Measurements from ENCODE around the gene PLXNA2.

The PLXNA2 gene

DNA sequence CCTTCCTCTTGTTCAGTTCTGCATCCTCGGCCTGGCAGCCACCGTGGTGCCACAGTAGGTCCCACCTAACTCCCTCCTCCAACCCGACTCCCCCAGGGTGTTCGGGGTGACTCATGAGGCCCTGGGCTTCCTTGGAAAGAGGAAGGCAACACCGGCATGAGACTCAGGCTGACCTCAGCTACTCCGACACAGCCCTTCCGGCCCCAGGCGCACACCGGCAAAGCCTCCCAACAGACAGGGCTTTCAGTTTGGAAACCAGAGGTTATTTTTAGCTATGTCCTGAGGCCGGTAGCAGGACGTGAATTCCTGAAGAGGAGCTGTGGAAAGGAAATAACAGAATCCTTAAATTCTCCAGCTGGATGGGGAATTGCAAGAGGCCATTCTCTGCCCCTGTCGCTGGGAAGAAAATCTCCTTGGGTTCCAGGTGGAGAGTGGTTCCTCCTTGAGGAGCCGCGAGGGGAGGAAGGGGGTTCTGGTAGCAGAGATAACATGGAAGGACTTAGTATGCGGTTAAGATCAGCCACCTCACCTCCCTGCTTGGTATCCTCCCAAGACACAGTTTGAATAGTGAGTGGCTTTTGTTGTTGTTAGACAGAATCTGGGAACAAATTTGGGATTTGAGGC is 24.4 kb downstream of the PLXNA2 start:
- no peak for DNase-seq

DNA sequence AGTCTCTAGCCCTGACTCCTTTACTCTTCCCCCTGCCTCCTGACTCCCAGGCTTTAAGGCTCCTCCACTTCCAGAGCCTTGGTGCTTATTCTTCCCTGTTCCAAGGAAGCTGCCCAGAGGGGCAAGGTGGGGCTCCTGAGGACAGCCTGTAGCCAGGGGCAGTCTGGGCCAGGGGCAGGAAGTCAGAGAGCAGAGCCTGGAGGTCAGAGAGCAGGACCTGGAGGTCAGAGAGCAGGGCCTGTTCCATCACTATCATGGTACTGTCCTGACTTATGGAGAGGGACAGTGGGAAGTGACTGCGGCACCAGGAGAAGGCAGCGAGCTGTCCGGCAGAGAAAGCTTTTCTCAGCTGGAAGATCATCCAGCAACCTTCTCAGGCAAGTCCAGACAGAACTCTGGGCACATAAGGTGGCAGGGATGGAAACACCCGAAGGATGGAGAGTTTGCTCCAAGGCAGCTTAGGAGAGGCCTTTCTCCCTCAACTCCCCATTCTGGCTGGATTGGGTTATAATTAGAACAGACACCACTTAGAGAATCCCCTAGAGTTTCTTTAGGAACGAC is 25.0 kb downstream of the PLXNA2 start:
- DNase-seq, result no peak

DNA sequence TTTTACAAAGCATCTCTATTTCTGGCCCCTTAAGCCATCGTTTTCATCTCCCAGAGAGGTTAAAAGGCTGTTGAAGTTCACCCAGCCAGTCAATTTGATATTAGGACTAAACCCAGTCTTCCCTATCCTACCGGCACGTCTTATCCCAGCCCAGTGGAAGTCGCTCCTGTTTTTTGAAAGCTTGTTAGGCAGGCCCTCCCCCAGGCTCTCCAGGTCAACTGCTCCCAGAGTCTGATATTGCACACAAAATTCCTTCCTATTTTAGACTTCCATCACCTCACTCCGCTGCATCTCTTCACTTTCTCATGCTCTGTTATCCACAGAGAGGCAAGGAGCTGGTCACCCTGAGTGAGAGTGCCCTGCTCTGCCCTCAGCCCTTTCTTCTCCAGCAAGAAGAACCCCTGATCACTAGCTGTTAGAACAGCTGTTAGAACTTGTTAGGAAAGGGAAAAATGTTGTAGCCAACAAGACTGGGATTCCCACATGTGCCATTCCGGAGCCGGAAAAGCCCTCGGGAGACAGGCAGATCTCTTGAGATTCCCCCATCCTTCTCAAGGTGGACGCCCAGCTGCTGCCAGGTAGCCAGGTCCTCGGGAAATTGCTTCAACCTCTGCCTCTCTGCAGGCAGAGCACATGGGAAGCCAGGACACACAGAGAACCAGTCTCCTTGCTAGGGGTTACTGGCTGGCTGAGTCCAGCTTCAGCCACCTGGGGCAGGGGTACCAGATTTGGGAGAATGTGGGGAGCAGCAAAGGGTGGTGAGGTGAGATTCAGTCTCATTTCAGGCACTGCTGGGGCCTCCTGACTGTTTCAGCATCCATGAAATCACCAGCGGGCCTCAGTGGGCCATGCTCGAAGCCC is 25.7 kb downstream of the PLXNA2 start:
- DNase-seq, result no peak

DNA sequence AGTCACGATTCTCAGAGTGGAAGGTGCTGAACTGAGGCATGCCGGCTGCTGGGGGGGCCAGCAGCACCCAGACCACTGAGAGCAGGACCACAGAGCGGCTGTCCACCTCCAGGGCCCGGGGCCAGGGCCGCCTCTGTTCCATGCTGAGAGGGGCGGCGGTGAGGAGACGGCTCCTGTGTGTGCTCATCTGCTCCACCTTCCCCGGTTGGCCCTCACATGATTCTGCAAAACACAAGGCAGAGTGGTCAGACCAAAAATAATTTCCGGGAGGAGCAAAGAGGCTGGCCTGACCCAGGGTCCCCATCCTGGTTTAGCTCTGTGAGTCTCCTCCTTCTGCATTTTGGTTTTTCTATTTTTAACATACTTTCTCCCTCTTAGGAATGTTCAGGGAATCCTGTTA is 26.4 kb downstream of the PLXNA2 start:
- DNase-seq, result no peak

DNA sequence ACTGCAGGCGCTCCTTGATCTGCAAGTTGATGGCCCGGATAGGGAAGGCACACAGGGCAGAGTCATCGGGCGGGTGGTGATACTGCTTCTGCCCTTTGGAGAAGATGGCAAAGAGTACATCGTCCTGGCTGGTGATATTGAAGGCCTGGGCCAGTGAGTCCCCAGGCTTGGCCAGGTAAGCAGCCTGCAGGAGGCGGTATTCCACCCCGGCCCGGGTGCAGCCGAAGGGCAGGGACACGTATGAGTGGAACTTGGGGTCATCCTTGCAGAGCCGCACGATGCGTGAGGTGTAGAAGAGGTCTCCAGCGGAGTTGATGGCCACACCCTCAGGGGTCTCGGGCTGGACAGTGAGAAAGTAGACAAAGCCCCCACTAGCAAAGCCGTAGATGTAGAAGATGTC is 27.4 kb downstream of the PLXNA2 start:
- no peak for DNase-seq

DNA sequence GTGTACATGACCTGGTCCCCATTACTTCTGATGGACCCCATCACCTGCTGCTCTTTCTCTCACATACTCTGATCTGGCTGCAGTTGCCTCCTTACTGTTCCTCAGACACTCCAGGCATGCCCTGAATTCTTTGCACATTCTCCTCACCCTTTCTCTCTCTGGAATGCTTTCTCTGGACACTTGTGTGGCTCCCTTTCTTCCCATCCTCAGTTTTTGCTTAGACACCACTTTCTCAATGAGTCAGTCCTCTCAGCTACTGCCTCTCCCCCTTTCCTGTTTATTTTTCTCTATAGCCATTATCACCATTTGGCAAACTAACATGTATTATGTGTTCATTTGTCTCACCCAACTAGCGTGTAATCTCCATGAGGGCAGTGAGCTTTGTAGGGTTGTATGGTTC is 28.1 kb downstream of the PLXNA2 start:
- no peak for DNase-seq

DNA sequence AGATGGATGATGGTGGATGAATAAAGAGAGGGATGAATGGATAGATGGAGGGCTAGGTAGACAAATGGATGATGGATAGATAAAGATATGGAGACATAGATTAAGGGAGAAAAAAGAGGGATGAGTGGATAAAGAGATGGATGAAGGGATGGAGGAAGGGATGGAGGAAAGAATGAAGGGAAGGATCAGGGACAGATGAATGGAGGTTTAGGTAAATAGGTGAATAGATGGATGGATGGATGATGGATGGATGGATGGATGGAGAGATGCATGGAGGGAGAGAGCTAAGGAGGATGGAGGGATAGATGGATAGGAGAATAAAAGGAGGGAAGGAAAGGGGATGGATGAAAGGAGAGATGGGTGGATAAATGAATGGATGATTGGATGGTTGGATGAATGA is 28.8 kb downstream of the PLXNA2 start:
- DNase-seq, result no peak

DNA sequence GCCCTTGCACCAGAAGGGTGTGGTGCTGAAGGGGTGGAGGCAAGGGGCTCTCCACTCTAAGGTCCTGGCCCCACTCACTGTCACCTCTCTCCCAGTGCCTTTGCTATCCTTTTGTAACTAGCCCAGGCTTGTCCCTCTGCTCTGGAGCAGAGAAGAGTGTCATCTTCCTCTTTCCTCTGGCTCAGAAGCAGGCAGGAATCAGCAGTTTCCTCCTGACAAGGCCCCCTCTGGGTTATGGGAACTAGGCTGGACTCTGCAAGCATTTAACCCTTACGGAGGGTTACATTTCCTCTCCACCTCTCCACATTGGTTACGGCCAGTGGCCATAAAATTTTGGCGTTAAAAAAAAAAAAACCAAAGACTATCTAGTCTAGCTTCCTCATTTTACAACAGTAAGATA is 30.4 kb downstream of the PLXNA2 start:
- no peak for DNase-seq

DNA sequence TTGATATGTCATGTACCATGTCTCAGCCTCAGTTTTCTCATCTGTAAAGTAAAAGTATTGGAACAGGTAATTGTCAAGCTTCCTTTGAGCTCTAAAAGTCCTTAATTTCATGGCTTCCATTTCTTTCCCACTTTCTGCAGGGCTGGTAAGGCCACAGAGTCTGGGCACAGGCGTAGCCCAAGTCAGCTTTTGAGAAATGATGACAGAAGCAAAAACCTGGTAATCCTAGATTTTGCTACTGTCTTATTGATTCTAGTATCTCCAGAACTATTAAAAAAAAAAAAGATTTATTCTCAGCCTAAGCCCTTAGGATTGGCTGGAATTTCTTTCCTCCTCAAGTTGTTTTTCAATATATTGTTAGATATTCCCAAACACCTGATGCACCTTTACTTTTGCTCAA is 31.3 kb downstream of the PLXNA2 start:
- no peak for DNase-seq

DNA sequence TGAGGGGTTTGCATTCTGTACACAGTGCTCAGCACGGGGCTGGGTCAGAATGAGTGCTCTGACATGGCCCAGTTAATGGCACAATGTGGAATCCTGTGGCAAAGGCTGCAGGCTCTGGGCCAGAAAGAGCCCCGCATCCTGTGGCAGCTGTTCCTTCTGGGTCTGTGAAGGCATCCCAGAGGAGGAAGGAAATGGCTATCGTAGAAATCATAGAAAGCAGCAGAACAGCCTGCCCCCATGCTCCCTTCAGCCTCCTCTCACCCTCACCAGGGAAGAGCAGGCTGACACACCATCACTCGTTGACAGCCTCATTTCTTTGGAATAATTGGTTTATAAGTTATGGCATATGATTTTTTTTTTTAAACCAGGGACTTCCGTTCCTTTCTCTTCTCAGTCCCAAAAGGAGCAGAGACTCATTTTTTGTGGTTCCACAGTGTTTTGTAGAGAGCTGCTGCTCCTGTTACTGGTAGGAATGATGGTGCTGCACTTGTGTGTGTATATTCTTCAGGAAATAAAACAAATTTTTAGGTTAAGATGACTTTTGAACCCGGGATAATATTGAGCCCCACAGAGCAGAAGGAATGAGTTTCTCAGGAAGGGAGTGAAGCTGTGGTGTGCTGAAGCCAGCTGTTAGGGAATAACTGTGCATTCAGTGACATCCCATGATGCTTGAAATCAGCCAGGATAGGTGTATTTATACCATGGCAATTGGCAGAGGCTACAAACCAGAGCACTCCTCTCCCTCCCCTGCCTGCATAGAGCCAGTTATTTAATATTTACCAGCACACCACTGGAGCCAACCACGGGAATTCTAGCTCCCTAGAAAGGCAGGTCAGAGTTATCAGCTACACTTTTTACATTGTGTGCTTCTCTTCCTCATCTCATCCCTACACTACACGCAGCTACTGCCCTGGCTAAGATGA is 32.0 kb downstream of the PLXNA2 start:
- no peak for DNase-seq

DNA sequence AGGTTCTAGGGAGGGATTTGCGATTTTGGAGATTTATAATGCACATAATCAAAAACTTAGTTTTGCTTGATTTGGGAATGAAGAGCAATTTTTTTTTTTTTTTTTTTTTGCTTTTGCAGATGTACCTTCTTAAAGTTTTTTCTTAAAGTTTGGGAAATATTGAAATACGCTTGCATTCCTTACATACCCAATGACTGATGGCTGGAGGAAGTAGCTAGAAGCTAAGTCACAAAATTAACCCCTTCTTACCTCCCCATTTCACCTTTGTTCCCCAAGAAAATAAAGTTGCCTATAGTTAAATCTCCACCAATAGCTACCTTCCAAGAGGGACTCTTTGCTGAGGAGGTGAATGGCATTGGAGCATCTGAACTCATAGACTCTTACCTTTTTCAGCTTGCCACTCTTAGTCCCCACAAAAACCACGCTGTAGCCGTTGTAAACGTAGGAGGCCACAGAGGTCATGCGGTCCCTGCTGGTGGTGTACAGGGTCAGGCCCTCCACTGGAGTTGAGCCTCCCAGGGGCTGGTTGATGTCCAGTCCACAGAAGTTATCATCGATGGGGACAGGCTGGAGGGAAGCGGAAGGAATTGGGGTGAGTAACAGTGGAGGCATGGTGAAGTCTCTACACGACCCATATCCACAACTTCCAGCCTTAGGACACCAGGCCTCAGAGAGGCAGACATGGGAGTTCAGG is 34.1 kb downstream of the PLXNA2 start:
- DNase-seq, result no peak

DNA sequence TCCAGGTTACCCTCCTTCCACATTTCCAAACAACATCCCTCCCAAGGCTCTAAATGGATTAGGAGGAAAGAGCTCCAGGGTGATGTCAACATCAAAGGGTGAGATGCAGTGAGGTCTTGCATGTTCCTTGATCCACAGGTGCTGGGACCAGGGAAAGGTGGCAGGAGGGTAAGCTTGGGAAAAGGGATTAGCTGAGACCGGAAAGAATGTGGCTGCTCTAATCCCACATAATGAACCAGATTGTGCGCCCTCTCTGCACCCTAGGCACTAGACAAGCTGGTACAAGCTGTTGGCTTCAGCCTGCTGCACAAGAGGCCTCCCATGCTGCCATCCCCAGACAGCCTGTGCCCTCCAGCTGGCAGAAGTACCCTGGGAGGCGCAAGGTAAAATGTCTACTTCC is 34.9 kb downstream of the PLXNA2 start:
- DNase-seq, result no peak

DNA sequence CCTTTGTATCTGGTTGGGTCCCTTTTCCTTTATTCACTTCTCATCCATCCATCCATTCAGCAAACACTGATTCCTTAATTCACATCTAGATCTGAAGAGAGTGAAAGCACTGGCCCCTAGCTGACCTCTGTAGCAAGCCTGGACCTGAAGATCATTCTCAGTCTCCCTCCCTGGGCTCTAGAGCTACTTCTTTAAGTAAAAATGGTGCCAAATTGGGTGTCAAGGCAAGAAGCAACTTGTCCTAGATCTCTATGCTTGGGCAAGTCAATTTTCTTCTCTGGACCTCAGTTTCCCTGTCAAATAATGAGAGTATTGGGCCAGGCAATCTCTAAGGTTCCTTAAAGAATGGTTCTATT is 36.1 kb downstream of the PLXNA2 start:
- DNase-seq, result no peak

DNA sequence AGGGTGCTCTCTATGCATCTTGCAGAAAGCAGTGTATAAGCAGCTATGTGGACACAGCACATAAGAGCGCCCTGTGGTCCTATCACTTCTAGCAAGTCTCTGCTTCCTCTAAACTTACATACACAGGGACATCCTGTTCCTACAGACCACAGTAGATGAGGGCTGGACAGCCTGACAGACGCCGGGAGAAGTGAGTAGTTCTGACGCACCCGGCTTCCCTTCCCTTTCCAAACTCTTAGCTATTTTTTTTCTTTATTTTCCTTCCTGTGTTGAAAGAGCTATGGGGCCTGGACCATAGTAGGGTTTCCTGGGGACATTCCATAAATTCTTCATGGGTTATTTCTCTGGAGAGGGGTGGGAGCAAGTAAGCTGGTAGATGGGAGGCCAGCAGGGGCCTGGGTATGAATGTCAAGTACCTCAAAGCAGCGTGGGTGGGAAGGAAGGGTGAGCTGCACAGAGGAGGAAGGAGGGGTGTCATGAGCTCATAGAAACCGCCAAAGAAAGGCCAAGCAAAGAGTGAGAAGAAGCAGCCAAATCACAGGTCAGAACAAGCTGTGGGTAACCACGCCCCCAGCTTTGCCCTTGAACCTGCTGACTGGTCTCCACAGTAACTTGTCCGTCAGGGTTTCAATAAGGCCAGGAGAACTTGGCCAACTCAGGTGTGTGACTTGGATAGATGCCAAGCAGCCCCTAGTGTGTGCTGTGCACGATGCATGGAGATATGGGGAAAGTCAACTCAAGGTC is 36.6 kb downstream of the PLXNA2 start:
- DNase-seq, result no peak

DNA sequence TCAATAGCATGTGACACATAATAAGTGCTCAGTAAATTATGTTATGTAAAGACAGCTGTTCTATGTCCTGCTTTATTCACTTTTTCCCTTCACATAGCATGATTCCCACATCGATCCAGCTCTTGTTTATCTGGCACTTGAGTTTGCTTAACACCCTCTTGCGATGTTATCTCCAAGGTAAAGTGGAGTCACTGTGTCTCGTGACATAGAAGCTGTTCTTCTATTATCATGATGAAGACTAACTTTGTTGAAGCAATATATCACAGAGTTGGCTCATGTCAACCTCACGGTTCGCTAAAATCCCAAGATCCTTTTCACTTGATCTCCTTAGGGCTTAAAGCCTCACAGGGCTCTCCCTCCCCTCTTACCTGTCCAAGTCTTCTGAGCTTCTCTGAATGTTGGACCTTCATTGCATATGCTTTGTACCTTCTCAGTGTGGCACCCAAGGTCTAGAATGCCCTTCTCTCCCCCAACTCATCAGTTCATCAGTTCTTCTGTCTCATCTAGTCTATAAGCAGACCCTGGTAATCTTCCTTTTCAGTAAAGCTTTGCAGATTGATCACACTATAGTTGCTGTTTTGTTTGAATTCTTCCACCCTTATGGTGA is 38.0 kb downstream of the PLXNA2 start:
- no peak for DNase-seq

DNA sequence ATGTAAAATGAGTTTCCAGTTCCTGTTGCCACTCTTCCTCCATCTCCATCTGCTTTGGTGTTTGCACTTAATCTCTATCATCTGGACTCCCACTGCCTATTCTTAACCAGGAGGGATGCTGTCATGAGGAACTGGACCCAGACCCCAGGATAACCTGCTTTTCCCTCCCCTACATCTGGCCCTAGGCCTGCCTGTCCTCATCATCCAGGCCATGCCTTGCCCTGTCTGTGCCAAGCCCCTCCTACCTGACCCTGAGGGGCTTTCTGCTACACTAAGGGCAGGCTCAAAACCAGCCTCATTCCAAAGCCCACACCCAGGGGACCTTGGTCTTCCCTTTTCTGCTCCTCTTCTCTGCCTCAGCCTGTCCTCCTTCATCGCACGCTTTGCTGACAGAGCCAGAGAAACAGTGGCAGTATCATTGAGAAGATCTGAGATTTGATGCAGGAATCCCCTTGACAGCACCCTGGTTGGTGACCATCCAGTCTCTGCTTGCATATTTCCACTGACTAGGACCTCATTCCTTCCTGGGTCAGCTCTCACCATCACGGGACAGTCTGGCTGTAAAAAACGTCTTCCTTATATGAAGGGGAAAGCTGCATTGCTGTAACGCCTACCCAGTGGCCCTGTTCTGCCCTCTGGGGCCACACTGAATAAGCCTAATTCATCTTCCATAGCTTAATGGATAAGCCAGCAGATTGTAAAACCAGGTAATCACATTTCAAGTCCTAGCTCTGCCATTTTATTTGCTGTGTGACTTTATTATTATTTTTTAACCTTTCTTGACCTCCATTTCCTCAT is 38.8 kb downstream of the PLXNA2 start:
- no peak for DNase-seq

DNA sequence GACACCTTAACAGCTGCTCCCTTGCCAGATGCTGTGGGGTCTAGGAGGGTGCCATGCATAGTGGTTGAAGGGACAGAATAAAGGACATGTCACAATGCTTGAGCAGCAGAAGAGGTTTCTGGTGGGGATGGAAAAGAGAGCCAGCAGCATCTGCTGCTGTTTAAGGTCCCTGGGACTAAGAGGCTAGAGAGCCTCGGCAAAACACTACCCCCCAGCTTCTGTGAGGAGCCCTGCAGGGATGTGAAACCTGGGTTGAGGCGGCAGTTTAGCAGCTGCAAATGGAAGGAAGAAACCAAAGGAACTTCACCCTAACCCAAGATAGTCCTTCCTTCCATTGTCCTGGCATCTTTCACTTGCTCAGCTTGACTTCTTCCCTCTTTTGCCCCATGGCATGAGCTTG is 39.4 kb downstream of the PLXNA2 start:
- DNase-seq, result no peak

DNA sequence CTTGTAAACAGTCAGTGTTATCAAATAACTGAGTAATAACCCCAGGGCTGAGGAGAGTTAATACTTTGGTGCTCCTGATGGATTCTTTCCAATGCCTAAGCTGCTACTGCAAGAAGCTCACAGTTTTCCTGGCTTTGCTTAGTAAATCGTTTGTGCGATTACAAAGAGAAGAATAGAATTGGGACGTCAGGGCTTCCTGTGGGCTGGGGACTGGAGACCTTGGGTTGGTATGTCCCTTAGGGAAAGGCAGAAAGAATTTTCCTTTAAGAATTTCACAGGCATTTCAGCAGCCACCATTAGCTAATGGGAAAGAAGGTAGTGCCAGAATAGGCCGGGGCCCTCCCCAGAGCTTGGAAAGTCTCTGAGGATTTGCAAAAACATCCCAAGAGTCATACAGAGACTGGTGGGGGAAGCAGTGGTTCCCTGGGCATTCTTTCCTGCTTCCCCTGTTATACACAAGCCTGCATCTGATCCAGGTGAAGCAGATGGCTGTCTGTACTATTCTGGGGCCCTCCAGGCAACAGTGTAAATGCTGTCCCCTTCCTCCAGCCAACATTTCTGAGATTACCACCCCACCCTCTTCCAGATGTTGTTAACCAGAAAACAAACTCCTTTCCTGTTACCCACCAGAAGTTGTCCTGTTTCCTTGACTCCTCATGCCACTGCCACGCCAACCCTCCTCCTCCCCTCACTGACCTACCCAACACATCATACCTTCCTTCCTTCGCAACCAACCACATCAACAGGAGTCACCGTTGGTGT is 40.2 kb downstream of the PLXNA2 start:
- no peak for DNase-seq

DNA sequence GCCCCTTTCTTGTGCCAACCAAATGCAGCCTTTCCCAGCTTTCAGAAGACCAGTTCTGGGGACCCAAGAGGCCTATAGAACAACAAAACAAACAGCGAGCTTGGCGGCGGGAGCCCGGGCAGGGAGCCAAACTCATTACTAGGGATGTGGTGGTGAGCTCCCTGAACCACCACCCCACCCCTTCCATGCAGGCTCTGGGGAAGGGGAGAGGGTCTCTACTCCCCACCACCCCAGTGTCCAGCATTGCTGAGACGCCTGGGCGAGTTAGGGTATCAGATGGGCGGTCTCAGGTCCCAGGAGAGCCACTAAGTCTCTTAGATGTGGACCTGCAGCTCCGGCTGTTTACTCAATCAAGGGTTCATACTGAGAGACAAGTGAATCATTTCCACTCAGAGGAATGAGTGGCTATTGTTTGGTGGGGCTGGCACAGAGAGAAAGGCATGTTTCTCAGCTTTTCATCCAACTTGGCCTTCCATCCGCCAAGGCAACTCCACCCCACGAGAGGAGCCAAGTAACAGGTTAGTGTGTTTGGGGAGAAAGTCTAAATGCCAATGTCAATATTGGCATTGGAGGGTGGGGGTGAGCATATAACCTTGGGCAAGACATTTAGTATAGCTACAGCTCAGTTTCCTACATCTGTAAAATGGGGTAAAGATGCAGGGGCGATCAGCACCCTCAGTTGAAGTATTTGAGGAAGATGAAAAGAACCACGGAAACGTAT is 40.9 kb downstream of the PLXNA2 start:
- DNase-seq, result no peak
